Skeletal muscle satellite cell (primary cell): Measurements from ENCODE around the gene FGF7. TPM values are rescaled to one million over a fixed set of nuclear protein-coding genes. Genes with fewer than 3 reads are reported as not detected.
"Not testable (repeated sequence)": the region's sequence is repeated elsewhere in the genome, so short reads cannot be mapped to it uniquely, and the experiment has no call there.

Experiments used
- H3K27me3 ChIP-seq: 2 replicates; pipeline ENCODE4 v1.7.0; 2013; ENCODE audit warnings: low read length; ENCODE audit not compliant: control insufficient read depth, insufficient read depth
- H3K36me3 ChIP-seq: 2 replicates; pipeline ENCODE4 v1.7.0; 2013; ENCODE audit warnings: mild to moderate bottlenecking, control low read depth, low read length; ENCODE audit not compliant: insufficient read depth
- H3K4me1 ChIP-seq: 2 replicates; pipeline ENCODE4 v1.7.0; 2013; ENCODE audit warnings: low read length; ENCODE audit not compliant: control insufficient read depth, insufficient read depth
- H3K4me2 ChIP-seq: 2 replicates; pipeline ENCODE4 v1.7.0; 2013; ENCODE audit warnings: mild to moderate bottlenecking, low read length
- H3K4me3 ChIP-seq: 2 replicates; pipeline ENCODE4 v1.7.0; 2013; ENCODE audit warnings: low read length
- H3K9ac ChIP-seq: 2 replicates; pipeline ENCODE4 v1.7.0; 2013; ENCODE audit warnings: mild to moderate bottlenecking, low read depth, low read length, moderate library complexity
- H3K9me3 ChIP-seq: replicated peaks from 2 replicates; pipeline ENCODE4 v1.7.0; 2013; ENCODE audit warnings: mild to moderate bottlenecking, control low read depth, low read length
- total RNA-seq: library from RNA; depleted of rRNA; stranded (reverse); fragments of >200 nt; gene quantifications from 2 replicates; pipeline ENCODE4 v1.2.3, GENCODE V29; 2012; rRNA removed

The FGF7 gene
- total RNA-seq, result 15.2 and 55.9 TPM in 2 replicates

GRCh38 chr15:49423021-49423420 is at the start of gene FGF7:
Gene FGF7 (plus strand): TSS chr15:49423242. CDS start chr15:49424298, 1,056 bp downstream.
- Histone ChIP-seq H3K36me3 (no peaks in the 10 kb centered on the region), H3K4me3 (no peak within 1 kb of the TSS), H3K4me1 (peaks cover 8% of the 10 kb centered on the region), H3K4me2 (no peak within 1 kb of the TSS), H3K27me3 (no peaks in the 10 kb centered on the region), H3K9ac (no peak within 1 kb of the TSS), H3K9me3 (no peaks in the 10 kb centered on the region)

GRCh38 chr15:49379996-49380395 is 43.0 kb upstream of the FGF7 start:
- no peak overlapping the region for H3K4me3 ChIP-seq
- no peaks in the 10 kb centered on the region for H3K27me3 ChIP-seq
- H3K4me2 ChIP-seq, result no peak overlapping the region
- no peak overlapping the region for H3K9ac ChIP-seq
- H3K9me3 ChIP-seq, result no peaks in the 10 kb centered on the region
- H3K4me1 ChIP-seq, result peaks cover 6% of the 10 kb centered on the region
- H3K36me3 ChIP-seq, result no peaks in the 10 kb centered on the region

- no peaks in the 10 kb centered on the region for H3K27me3 ChIP-seq
- no peak overlapping the region for H3K9ac ChIP-seq
- H3K36me3 ChIP-seq, result no peaks in the 10 kb centered on the region
- peaks cover 6% of the 10 kb centered on the region for H3K4me1 ChIP-seq
- no peak overlapping the region for H3K4me3 ChIP-seq
- no peak overlapping the region for H3K4me2 ChIP-seq
- no peaks in the 10 kb centered on the region for H3K9me3 ChIP-seq
Measured at GRCh38 chr15:49380912-49381311, 42.1 kb upstream of the FGF7 start.

GRCh38 chr15:49382394-49382793 is 40.6 kb upstream of the FGF7 start:
- Histone ChIP-seq H3K4me3 (no peak overlapping the region), H3K27me3 (no peaks in the 10 kb centered on the region), H3K9me3 (no peaks in the 10 kb centered on the region), H3K36me3 (no peaks in the 10 kb centered on the region), H3K9ac (no peak overlapping the region), H3K4me2 (no peak overlapping the region), H3K4me1 (peaks cover 6% of the 10 kb centered on the region)

- no peak overlapping the region for H3K4me2 ChIP-seq
- no peaks in the 10 kb centered on the region for H3K9me3 ChIP-seq
- H3K4me3 ChIP-seq, result no peak overlapping the region
- no peaks in the 10 kb centered on the region for H3K36me3 ChIP-seq
- peaks cover 6% of the 10 kb centered on the region for H3K4me1 ChIP-seq
- no peaks in the 10 kb centered on the region for H3K27me3 ChIP-seq
- H3K9ac ChIP-seq, result no peak overlapping the region
Measured at GRCh38 chr15:49383266-49383665, 39.8 kb upstream of the FGF7 start.

GRCh38 chr15:49387471-49387870 is 35.6 kb upstream of the FGF7 start:
- no peak overlapping the region for H3K4me2 ChIP-seq
- H3K4me1 ChIP-seq, result peaks cover 6% of the 10 kb centered on the region
- H3K4me3 ChIP-seq, result no peak overlapping the region
- no peak overlapping the region for H3K9ac ChIP-seq
- no peaks in the 10 kb centered on the region for H3K27me3 ChIP-seq
- H3K9me3 ChIP-seq, result no peaks in the 10 kb centered on the region
- H3K36me3 ChIP-seq, result no peaks in the 10 kb centered on the region

DNA sequence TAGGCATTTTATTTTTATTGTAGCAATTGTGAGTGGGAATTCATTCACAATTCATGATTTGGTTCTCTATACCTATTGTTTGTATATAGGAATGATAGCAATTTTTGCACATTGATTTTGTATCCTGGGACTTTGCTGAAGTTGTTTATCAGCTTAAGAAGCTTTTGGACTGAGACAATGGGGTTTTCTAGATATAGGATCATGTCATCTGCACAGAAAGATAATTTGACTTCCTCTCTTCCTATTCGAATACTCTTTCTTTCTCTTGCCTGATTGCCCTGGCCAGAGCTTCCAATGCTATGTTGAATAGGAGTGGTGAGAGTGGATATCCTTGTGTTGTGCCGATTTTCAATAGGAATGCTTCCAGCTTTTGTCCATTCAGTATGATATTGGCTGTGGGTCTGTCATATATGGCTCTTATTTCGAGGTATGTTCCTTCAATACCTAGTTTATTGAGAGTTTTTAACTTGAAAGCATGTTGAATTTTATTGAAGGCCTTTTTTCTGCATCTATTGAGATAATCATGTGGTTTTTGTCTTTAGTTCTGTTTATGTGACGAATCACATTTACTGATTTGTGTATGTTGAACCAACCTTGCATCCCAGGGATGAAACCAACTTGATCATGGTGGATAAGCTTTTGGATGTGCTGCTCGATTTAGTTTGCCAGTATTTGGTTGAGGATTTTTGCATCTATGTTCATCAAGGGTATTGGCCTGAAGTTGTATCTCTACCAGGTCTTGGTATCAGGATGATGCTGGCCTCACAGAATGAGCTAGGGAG is 20.3 kb upstream of the FGF7 start:
- not testable (repeated sequence) for H3K4me2 ChIP-seq, H3K4me3 ChIP-seq, H3K9me3 ChIP-seq, H3K27me3 ChIP-seq, H3K4me1 ChIP-seq, H3K9ac ChIP-seq, H3K36me3 ChIP-seq

- no peaks in the 10 kb centered on the region for H3K36me3 ChIP-seq
- no peak overlapping the region for H3K9ac ChIP-seq
- H3K27me3 ChIP-seq, result peaks cover 4% of the 10 kb centered on the region
- no peak overlapping the region for H3K4me3 ChIP-seq
- H3K9me3 ChIP-seq, result no peaks in the 10 kb centered on the region
- no peak overlapping the region for H3K4me2 ChIP-seq
- H3K4me1 ChIP-seq, result no peaks in the 10 kb centered on the region
Measured at GRCh38 chr15:49406352-49407118, 16.5 kb upstream of the FGF7 start.

GRCh38 chr15:49410641-49411040 is 12.4 kb upstream of the FGF7 start:
- Histone ChIP-seq H3K36me3 (no peaks in the 10 kb centered on the region), H3K9ac (no peak overlapping the region), H3K27me3 (peaks cover 4% of the 10 kb centered on the region), H3K9me3 (no peaks in the 10 kb centered on the region), H3K4me2 (no peak overlapping the region), H3K4me3 (no peak overlapping the region), H3K4me1 (peaks cover 8% of the 10 kb centered on the region)

GRCh38 chr15:49412797-49413196 is 10.2 kb upstream of the FGF7 start:
- no peak overlapping the region for H3K4me2 ChIP-seq
- peaks cover 14% of the 10 kb centered on the region for H3K4me1 ChIP-seq
- H3K9me3 ChIP-seq, result no peaks in the 10 kb centered on the region
- no peak overlapping the region for H3K4me3 ChIP-seq
- H3K36me3 ChIP-seq, result no peaks in the 10 kb centered on the region
- H3K27me3 ChIP-seq, result no peaks in the 10 kb centered on the region
- no peak overlapping the region for H3K9ac ChIP-seq

DNA sequence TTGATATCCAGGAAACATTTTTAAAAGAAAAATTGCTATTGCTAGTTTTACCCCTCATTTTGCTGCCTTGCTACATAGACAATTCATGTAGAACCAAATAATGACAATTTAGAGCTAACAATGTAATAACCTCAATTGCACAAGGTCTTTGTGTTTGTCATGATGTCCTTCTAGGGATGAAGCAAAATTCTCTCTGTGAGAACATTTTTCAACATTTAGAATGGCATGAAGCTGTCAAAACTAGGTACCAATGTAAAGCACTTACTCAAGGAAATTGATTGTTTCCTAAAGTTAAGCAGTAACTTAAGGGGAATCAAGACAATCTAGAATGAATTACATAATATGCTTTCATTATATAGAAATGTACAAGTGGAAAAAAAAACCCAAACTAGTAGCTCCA is 7.9 kb upstream of the FGF7 start:
- Histone ChIP-seq H3K4me2 (peak overlapping the region; percentile 10), H3K27me3 (no peaks in the 10 kb centered on the region), H3K4me1 (peaks cover 14% of the 10 kb centered on the region), H3K4me3 (no peak overlapping the region), H3K9me3 (no peaks in the 10 kb centered on the region), H3K36me3 (no peaks in the 10 kb centered on the region), H3K9ac (no peak overlapping the region)
